Erythroblast (primary cell): ENCODE measurements around the gene SFXN1.

Source experiments
- GATA1 ChIP-seq: IDR thresholded peaks from 2 replicates; pipeline ENCODE4 v1.6.1; 2011; ENCODE audit warnings: low read depth, mild to moderate bottlenecking, control low read depth, low read length, moderate library complexity
- POLR2A ChIP-seq: IDR thresholded peaks from 2 replicates; pipeline ENCODE4 v1.6.1; 2011; ENCODE audit warnings: mild to moderate bottlenecking, low read length

GRCh38 chr5:175444060-175444904 is 34.1 kb upstream of the SFXN1 start, which contains the start of gene DRD1:
- TF ChIP-seq POLR2A (no peak), GATA1 (no peak)
